HG03432 (cell line): ENCODE measurements around the gene MTM1.
A peak's percentile ranks its signal among the peaks of the same experiment; 100 is the strongest.

ENCODE experiments used
- ATAC-seq: cut with Tn5 transposase; IDR thresholded peaks from one replicate; pipeline ENCODE4 v1.9.1; 2021; ENCODE audit warnings: mild to moderate bottlenecking, moderate library complexity; ENCODE audit not compliant: unreplicated experiment

The MTM1 gene

GRCh38 chrX:150568320-150569154 lies at the start of gene MTM1:
TSS of gene MTM1 (plus strand) at chrX:150568621. CDS start at chrX:150592615, 23,994 bp downstream.
- peak; percentile 93 for ATAC-seq

- ATAC-seq: no peak
Measured at GRCh38 chrX:150522494-150522893, 45.9 kb upstream of the MTM1 start.

DNA sequence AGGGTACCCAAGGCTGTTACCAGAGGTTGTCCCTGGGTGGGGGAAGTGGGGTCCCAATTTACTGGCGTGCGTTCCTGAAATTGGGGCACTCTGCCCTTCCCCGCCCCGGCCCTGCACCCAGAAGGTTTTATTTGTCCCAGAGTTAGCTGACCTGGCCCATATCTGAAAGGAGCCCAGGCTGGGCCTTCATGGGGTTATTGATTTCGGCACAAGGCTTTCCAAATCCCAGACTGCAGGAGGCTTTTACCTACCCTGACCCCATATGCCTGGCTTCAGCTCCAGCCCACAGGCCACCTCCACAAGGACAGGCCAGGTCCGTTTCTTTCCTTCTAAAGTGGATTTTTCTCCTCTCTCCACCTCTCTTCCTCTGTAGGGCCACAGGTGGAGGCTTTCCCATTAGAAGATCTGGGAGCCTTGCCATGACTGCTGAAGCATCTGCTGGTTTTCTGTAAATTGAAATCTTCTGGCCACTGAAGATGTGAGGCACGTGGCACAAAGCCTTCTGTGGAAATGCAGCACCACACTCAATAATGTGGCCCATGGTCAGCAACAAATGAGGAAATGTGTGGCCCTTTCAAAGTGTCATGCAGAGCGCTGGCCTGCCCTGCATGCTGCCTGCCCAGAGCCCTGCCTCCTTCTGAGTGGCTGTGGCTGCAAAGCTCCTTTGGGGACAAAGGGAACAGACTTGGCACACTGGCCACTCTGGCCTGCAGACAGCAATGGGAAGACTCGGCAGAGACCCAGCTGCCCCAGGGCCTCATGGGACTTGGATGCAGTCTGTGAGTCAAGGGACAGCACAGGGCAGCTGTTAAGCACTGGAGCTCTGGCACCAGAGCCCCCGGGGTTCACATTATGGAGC lies 43.1 kb upstream of the MTM1 start:
- ATAC-seq: no peak

DNA sequence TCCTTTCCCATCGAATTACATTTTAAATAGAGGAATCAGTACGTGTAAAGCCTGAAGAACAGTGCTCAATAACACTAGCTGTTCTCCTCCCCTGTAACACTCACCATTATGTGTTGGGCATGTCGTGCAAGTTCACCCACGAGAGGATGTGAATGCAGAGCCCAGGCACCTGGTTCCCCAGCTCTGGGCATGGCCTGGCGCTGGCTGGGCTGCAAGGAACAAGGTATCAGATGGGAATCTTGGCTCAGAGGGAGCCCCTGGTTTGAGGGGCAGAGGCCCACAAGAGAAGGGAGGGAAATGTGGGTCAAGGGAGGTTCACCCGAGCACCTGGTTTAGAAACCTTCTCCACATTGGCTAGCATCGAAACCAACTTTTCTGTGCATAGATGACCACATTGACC lies 41.7 kb upstream of the MTM1 start:
- ATAC-seq: no peak

DNA sequence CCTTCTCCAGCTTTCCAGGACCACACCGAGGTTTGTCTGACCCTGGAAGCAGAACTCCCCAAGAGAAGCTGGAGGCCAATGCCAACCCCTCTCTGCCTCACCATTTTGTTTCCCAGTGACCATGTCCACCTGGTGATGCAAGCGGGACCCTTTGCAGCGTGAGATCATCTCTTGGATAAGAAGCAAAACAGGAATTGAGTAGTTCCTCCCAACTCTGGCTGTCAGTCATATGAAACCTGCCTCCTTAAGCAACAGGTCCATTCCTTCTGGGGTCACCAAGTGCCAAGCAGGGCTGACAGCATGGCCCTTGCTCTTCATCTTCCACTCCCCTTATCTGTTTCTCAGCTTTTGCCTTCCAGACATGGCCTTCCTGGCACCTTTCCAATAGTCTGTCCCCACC lies 41.3 kb upstream of the MTM1 start:
- no peak for ATAC-seq

DNA sequence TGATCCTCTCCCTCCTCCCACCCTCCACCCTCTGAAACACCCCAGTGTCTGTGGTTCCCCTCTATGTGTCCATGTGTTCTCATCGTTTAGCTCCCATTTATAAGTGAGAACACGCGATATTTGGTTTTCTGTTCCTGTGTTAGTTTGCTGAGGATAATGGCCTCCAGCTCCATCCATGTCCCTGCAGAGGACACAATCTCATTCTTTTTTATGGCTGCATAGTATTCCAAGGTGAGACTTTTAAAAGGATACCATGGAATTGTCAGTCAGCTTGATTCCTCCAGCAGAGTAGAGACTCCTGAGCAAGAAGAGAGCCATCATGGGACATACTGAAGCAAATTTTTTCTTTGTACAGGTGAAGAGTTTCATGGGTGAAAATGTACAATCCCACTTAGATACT lies 38.8 kb upstream of the MTM1 start:
- ATAC-seq: no peak

GRCh38 chrX:150530821-150531220 lies 37.6 kb upstream of the MTM1 start:
- ATAC-seq: no peak

DNA sequence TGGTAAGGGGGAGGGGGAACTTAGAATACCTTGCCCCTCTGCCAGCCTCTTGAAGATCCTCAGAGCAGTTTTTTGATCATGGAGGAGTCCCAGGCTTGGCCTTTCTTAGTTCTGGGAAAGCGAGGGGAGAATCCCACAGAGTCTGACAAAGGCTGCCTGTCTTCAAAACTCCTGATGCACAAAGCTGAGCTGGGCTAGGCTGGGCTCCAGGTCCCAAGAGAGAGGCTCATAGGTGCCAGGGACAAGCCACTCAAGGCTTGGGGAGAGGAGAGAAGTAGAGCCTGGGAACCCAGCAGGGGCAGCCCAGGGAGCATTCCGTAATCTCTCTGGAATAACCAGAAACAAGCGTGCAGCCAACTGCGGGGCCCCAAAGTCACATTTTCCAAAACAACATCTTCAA lies 37.0 kb upstream of the MTM1 start:
- ATAC-seq: no peak

GRCh38 chrX:150533863-150534262 lies 34.6 kb upstream of the MTM1 start:
- no peak for ATAC-seq

GRCh38 chrX:150536455-150537116 lies 31.8 kb upstream of the MTM1 start:
- ATAC-seq: no peak

GRCh38 chrX:150537851-150538250 lies 30.6 kb upstream of the MTM1 start:
- no peak for ATAC-seq

DNA sequence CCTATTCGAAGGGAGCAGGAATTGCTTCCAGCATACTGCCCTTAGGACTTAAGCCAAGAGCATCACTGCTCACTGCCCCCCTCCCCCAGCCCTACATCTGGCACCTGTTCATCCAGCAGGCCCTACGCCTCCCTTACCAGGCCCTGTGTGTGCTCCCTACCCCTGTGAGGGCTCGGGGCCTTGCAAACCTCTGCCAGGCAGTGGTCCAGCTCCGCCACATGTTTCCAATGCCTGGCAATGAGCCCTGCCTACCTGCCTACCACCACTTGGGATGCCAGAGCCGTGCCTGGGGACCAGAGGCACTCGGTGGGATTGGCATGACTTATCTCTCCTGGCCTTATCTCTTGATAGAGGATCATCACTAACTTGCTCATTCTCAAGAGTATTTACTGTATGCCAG lies 27.5 kb upstream of the MTM1 start:
- no peak for ATAC-seq

DNA sequence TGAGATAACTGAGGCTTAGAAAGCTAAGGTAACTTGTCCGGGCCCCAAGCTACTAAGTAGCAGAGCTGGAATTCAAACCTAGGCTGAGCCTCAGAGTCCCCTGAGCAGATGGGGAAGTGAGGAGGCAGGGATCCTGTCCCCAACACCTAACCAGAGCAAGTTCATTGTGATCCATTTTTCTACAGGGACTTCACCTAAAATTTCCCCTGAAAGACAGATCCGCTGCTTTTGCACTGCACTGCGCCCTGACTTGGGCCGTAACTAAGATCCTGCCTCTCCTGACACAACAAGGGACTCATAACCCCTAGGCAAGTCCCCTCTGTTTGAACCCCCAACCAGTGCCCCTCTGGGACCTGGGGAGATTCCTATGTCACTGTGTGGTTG lies 25.6 kb upstream of the MTM1 start:
- ATAC-seq: peak; percentile 47

GRCh38 chrX:150543230-150544155 lies 24.9 kb upstream of the MTM1 start:
- peak; percentile 58 for ATAC-seq

- ATAC-seq: no peak
Measured at GRCh38 chrX:150544222-150544787, 24.1 kb upstream of the MTM1 start.

DNA sequence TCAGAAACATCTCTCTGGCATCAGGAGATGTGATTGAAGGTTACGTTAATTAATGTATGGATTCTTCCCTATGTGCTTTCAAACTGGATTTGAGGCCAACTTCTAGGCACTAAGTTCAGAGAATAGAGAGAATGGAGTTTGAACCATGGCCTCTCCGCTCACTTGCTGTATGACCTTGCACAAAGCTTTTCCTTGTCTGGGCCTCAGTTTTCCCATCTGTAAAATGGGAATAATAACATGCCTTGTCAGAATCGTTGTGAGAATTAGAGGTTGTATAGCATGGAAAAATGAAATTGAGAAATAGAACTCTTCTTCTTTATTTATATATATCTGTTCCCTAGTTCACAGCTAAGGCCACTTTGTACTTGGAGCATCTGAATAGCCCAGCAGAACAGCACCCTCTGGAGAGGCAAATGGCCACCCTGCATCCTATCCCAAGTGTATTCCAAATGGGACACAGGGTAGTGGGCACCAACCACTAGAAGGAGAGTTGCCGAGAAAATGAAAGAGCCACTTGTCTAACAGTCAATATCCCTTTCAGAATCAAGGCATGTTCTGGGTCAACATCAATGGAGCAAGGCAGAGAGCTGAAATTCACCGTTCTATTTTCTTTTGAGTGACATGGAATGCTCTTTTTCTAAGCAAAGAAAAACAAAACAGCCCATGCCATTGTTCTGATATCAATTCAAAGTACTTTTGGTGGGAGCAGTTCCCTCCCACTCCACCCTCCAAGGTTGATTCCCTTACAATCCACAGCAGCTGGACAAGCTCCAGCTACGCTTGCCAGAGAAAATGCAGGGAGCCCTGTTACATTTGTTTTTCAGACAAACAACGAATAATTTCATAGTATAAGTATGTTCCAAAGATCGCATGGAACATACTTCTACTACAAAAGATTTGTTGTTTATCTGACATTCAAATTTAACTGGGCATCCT lies 23.3 kb upstream of the MTM1 start:
- ATAC-seq: no peak

DNA sequence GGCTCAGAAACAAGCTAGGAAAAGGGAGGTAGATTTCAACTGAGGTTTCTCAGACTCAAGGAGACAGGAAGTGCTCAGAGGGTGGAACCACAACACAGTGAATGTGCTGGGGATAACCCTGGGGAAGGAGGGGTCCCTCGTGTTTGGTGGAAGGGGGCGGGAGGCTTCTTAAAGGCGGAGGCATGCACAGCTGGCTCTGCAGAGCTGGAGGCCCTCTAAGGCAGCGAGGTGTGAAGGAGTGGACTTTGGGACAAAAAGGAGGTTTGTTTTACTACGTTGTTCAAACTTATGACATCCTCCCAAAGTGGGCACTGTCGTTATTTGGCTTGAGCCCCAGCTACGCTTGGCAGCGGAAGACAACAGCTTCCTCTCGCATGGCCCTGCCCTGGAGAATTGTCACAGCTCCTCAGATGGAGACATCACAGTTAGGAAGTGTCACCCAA lies 21.7 kb upstream of the MTM1 start:
- ATAC-seq: no peak

- peak; percentile 68 for ATAC-seq
Measured at GRCh38 chrX:150547375-150548115, 20.9 kb upstream of the MTM1 start.
